Mucosa of rectum (tissue), 2 donors: ENCODE data around the gene IL17RD.

Experiments
- H3K27ac ChIP-seq, 2 donors: one replicate each; pipeline ENCODE4 v1.7.0; 2013; ENCODE audit warnings: inconsistent platforms in 2 of 2, low read depth in 2 of 2, low read length in 2 of 2
- H3K27me3 ChIP-seq, 2 donors: one replicate each; pipeline ENCODE4 v1.7.0; 2013; ENCODE audit warnings: low read length in 2 of 2; ENCODE audit not compliant: control insufficient read depth in 2 of 2, insufficient read depth in 2 of 2
- H3K36me3 ChIP-seq, 2 donors: one replicate each; pipeline ENCODE4 v1.7.0; 2013; ENCODE audit warnings: low read length in 2 of 2; ENCODE audit not compliant: control insufficient read depth in 2 of 2, insufficient read depth in 2 of 2
- H3K4me1 ChIP-seq, 2 donors: one replicate each; pipeline ENCODE4 v1.7.0; 2013; ENCODE audit warnings: low read length in 2 of 2, mild to moderate bottlenecking in 1 of 2; ENCODE audit not compliant: control insufficient read depth in 2 of 2, insufficient read depth in 2 of 2
- H3K4me3 ChIP-seq, 2 donors: one replicate each; pipeline ENCODE4 v1.7.0; 2013; ENCODE audit warnings: low read length in 2 of 2
- H3K9ac ChIP-seq, 2 donors: one replicate each; pipeline ENCODE4 v1.7.0; 2013; ENCODE audit warnings: low read length in 2 of 2, low read depth in 1 of 2, mild to moderate bottlenecking in 1 of 2
- H3K9me3 ChIP-seq, 2 donors: one replicate each; pipeline ENCODE4 v1.7.0; 2013; ENCODE audit warnings: low read length in 2 of 2; ENCODE audit not compliant: control insufficient read depth in 2 of 2
- donor health status: healthy.
- donor health status: Normal muscosa, but diverticular disease.

Gene IL17RD

DNA sequence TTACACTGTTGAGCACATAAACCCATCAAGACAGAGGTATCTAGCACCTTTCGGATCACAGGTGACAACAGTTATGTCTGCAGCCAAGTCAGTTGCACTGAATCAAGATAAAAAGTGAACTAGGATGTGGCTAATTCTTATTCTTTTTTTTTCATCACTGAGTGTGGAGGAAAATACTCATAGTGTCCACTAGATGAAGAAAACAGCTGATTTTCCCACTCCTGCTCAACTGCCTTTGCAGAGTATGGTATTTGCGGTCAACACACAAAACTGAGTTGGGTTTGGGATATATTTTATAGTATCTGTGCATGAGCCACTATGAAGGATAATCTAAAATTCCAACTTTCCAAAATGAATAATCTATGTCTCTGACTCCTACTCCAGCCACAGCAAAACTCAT is 32.5 kb downstream of the IL17RD start:
- Histone ChIP-seq H3K9me3 (no peaks in the 10 kb centered on the region), H3K36me3 (no peaks in the 10 kb centered on the region), H3K27me3 (no peaks in the 10 kb centered on the region), H3K27ac (no peak overlapping the region), H3K4me3 (no peak overlapping the region), H3K4me1 (no peaks in the 10 kb centered on the region), H3K9ac (no peak overlapping the region)

DNA sequence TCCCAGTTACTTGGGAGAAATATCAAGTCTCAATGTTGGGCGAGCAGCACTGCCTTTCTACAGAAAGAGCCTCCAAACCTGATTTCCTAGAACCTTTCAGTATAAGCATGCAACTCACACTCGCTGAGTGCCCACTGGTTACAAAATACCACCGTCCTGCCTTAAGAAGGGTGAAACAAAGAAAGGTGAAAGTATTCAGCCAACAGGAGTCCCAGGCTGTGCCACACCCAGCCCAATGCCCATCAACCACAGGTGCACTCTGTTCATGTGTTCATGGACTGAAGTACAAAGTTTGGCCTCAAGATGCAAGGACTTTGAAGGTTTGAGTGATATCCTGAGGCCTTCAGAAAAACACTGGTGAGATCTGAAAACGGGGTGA is 34.0 kb downstream of the IL17RD start:
- Histone ChIP-seq H3K4me1 (no peaks in the 10 kb centered on the region), H3K9me3 (no peaks in the 10 kb centered on the region), H3K27ac (no peak overlapping the region), H3K36me3 (no peaks in the 10 kb centered on the region), H3K4me3 (no peak overlapping the region), H3K27me3 (no peaks in the 10 kb centered on the region), H3K9ac (no peak overlapping the region)

DNA sequence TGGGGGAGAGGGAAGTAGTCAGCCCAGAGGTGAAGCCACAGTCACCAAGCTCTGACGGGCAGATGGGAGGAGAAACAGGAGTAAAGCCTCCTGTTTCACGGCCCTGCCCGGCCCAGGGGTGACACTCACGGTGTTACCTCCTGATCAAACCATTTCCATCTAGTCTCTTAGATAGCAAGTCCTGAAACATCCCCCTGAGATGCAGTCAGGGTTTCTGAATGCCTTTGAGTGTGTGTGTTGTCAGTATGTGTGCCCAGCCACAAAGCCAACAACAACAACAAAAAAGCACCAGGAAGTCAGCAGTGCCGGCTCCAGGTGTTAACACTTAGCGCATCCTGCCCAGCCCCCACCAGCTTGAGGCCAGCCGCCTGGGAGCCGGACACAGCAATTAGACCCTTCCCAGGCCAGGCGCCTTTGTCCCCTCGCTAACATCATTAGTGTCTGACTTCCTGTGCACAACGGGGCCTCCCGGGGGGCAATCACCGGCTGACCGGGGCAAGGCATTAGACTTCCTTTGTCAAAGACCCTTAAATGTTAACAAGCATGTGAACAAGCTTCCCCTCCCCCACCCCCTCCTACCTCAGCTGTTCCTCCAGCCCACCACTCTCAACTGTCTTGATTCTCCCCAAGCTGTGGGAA is 34.5 kb downstream of the IL17RD start:
- no peaks in the 10 kb centered on the region for H3K27me3 ChIP-seq
- H3K9ac ChIP-seq = no peak overlapping the region
- no peaks in the 10 kb centered on the region for H3K36me3 ChIP-seq
- H3K9me3 ChIP-seq = no peaks in the 10 kb centered on the region
- H3K4me1 ChIP-seq = no peaks in the 10 kb centered on the region
- H3K4me3 ChIP-seq = no peak overlapping the region
- no peak overlapping the region for H3K27ac ChIP-seq

DNA sequence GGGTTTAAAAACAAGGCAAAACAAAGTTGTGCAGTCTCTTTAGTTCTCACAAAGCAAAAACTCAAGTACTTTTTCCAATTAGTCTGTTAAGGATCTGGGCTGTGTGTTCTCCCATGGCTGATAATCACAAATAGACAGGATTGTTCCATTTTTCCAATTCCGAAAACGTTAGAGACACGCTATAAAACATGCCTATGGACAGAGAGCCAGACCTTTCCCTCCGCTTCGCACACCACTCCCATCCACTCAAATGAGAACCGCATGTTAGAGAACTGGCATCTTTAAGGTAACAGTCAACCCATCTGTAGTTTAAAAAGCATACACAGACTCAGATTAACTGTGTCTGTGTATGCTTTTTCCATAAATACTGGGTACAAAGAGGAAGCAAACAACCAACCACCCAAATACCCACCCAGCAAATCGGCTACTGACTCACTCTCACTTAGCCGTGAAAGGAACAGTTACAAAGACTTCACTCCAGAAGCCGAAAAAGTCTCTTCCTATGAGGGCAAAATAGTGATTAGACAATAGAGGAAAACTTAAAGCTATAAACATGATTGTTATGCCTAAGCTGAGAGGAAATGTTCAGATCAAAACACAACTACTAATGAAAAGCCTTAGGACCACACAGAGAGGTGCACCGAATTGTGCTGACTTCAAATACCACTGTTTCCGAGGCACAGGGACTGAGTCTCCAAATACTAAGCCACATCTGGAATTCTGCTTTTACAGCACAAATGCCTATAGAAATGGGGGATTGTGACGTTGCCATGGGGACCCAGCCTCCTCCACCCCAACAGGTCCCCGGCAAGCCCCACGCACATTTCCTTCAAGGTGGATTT is 36.1 kb downstream of the IL17RD start:
- no peak overlapping the region for H3K27ac ChIP-seq
- H3K9ac ChIP-seq = no peak overlapping the region
- no peaks in the 10 kb centered on the region for H3K9me3 ChIP-seq
- no peaks in the 10 kb centered on the region for H3K36me3 ChIP-seq
- H3K4me3 ChIP-seq = no peak overlapping the region
- no peaks in the 10 kb centered on the region for H3K27me3 ChIP-seq
- no peaks in the 10 kb centered on the region for H3K4me1 ChIP-seq

DNA sequence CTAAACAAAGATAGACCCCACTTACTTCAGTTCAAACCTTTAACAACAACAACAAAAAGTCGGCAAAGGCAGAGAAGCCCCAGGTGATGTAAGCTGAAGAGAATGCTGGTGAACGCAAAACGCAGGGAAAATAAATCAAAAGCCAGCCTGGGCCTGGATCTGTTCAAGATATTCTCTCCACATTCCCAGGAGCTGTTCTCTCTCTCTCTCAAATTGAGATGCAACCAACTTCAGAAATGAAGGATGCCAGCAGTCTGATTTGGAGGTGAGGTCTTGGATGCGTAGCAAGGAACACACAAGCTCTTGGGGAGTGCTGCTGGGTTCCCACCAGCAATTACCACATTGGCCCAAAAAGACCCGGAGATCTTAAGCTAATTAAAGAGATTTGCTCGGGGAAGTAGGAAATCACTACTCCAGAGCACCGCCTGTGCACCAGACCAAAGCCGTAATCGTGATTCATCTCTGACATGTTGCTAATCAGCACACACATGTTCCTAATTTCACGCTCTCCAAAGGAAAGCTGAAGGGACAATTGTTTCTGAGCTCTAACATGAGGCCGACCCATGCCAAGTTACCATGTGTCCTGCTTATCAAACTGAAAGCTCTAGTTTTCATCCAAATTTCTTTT is 37.1 kb downstream of the IL17RD start:
- no peaks in the 10 kb centered on the region for H3K9me3 ChIP-seq
- no peak overlapping the region for H3K9ac ChIP-seq
- no peaks in the 10 kb centered on the region for H3K4me1 ChIP-seq
- no peak overlapping the region for H3K4me3 ChIP-seq
- H3K27me3 ChIP-seq = no peaks in the 10 kb centered on the region
- no peaks in the 10 kb centered on the region for H3K36me3 ChIP-seq
- no peak overlapping the region for H3K27ac ChIP-seq

DNA sequence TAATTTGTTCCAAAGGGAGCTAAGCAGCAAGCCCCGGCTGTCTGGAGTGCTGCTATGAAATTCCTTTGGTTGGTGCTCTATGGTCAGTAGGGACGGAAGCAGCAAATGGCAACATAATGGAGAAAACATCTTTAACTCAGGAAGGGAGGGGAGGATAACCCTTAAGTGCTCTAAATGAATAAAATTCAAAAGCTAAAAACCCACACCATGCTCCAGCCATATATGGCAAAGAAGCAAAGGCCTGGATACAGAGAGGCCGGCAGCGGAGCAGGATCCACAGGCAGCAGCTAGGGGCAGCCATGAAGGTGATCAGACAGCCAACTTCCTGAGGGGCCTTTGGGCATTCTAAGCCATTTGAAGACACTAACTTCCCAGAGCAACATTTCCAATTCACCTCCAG is 38.9 kb downstream of the IL17RD start:
- Histone ChIP-seq H3K27me3 (no peaks in the 10 kb centered on the region), H3K27ac (no peak overlapping the region), H3K9ac (no peak overlapping the region), H3K36me3 (no peaks in the 10 kb centered on the region), H3K4me1 (no peaks in the 10 kb centered on the region), H3K4me3 (no peak overlapping the region), H3K9me3 (no peaks in the 10 kb centered on the region)

DNA sequence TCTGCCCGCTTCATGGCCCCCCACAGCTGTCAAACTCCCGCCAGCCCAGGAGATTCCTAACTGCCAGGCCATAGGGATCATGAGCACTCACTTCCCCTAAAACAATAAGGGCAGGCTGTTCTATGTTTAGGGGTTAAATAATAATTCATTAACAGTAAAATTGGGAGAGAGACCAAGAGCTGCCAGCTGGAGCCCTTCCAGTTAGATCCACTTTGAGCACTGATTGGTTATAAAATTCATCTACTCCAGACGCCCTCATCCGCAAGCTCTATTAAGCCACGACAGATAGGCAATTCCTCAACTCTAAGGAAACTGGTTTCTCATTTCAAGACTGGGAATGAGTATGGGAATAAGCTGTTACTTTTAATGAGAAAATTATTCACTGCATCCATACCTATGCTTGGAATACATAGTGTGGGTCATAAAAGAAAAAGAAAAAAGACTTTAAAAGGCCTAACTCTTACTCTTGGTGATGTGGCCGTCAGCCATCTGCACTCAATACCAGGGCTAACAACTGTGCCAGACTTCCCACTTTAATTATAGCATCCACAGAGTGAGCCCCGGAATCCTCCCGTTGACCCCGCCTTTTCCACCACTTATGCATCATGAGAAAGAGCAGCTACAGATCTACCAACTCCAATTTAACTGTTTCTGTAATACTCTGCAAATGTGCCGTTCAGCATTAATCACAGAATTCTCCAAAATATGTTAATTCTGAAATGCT is 44.5 kb downstream of the IL17RD start:
- H3K4me1 ChIP-seq = no peaks in the 10 kb centered on the region
- H3K27ac ChIP-seq = no peak overlapping the region
- H3K4me3 ChIP-seq = no peak overlapping the region
- no peaks in the 10 kb centered on the region for H3K27me3 ChIP-seq
- no peaks in the 10 kb centered on the region for H3K36me3 ChIP-seq
- H3K9ac ChIP-seq = no peak overlapping the region
- H3K9me3 ChIP-seq = no peaks in the 10 kb centered on the region

DNA sequence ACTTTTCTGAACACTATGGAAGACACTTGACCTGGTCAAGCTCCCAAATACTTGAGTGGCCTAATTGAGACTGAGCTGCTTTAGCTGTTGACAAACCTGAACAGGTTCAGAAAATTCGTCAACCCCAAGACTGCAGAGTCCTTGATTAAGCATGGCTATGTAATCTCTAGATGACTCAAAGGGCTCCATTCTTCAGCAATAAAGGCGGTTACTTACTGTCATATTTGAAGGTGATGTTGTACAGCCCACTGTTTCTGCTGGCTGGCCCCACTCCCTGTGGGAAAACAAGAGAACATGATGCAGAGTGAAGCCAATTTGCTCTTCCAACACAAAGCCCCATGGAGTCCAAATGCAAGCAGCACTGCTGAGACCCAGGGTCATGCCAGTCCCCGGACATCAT is 45.1 kb downstream of the IL17RD start:
- Histone ChIP-seq H3K4me3 (no peak overlapping the region), H3K9ac (no peak overlapping the region), H3K9me3 (no peaks in the 10 kb centered on the region), H3K4me1 (no peaks in the 10 kb centered on the region), H3K27ac (no peak overlapping the region), H3K27me3 (no peaks in the 10 kb centered on the region), H3K36me3 (no peaks in the 10 kb centered on the region)

DNA sequence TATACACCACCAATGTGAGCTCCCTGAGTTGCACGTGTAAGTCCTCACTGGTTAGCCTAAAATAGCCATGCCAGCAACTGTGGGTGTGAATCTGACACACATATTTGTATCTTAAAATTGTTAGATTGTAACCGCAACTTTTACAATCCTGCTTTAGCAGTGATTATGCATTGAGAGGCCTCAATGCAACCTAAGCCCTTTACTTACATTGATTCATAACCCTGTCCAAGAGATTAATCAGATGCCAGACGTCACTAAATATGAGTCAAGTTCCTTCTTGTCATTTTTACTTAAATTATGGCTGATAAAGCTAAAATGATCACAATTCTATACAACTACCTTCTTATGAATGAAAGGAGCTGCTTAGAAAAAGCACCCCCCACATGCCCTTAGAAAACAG is 46.9 kb downstream of the IL17RD start:
- H3K27ac ChIP-seq = no peak overlapping the region
- no peaks in the 10 kb centered on the region for H3K4me1 ChIP-seq
- no peaks in the 10 kb centered on the region for H3K36me3 ChIP-seq
- H3K27me3 ChIP-seq = no peaks in the 10 kb centered on the region
- H3K9ac ChIP-seq = no peak overlapping the region
- H3K4me3 ChIP-seq = no peak overlapping the region
- H3K9me3 ChIP-seq = no peaks in the 10 kb centered on the region

DNA sequence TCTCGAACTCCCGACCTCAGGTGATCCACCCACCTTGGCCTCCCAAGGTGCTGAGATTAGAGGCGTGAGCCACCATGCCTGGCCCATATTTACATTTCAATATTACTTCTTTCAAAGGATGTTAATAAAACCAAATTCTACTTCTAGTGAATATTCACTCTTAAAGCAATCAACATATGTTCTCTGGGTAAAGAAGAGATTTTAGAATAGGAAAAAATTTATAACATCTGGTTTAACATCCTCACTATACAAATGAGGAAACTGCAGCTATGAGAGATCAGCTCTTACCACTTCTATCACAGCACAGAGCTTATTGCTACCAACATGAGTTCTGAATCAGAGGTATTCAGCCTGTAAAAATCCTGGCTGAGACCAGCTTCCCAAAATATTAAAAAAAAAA is 48.7 kb downstream of the IL17RD start:
- H3K4me1 ChIP-seq = no peaks in the 10 kb centered on the region
- no peak overlapping the region for H3K4me3 ChIP-seq
- H3K27me3 ChIP-seq = no peaks in the 10 kb centered on the region
- no peak overlapping the region for H3K9ac ChIP-seq
- H3K36me3 ChIP-seq = no peaks in the 10 kb centered on the region
- H3K9me3 ChIP-seq = no peaks in the 10 kb centered on the region
- H3K27ac ChIP-seq = no peak overlapping the region
